ENCODE measurements around the gene MYH2.

GRCh38 chr17:10516638-10517037, 32.8 kb downstream of the MYH2 start:
- TF ChIP-seq POLR2A (IDR thresholded peaks at IDR 0.05) (no peak), POLR2AphosphoS5 (IDR thresholded peaks at IDR 0.05) (no peak)
- TF ChIP-seq, protein P1, sequence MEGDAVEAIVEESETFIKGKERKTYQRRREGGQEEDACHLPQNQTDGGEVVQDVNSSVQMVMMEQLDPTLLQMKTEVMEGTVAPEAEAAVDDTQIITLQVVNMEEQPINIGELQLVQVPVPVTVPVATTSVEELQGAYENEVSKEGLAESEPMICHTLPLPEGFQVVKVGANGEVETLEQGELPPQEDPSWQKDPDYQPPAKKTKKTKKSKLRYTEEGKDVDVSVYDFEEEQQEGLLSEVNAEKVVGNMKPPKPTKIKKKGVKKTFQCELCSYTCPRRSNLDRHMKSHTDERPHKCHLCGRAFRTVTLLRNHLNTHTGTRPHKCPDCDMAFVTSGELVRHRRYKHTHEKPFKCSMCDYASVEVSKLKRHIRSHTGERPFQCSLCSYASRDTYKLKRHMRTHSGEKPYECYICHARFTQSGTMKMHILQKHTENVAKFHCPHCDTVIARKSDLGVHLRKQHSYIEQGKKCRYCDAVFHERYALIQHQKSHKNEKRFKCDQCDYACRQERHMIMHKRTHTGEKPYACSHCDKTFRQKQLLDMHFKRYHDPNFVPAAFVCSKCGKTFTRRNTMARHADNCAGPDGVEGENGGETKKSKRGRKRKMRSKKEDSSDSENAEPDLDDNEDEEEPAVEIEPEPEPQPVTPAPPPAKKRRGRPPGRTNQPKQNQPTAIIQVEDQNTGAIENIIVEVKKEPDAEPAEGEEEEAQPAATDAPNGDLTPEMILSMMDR (IDR thresholded peaks at IDR 0.05) = no peak

Data from breast epithelium (tissue), 3 donors.